K562 (cell line): ENCODE data around the gene KIF6.

ENCODE experiments used
- BCL6 ChIP-seq: fragments of 250-450 bp; sonication (Bioruptor Pico); IDR thresholded peaks from 2 replicates; pipeline ENCODE4 v1.4.0; 2020
- ESRRB ChIP-seq: fragments of 250-450 bp; sonication (Bioruptor Pico); IDR thresholded peaks from 2 replicates; pipeline ENCODE4 v1.5.0; 2020; ENCODE audit warnings: mild to moderate bottlenecking, moderate library complexity, borderline replicate concordance
- FOXM1 ChIP-seq, 2 experiments: fragments of 450-650 bp in 1 of 2; sonication (generic) in 1 of 2; formaldehyde crosslinking in 1 of 2; IDR thresholded peaks; 2 replicates each; pipeline versions ENCODE4 v1.6.1 to v1.9.0; 2017 to 2022; ENCODE audit warnings: low read depth in 2 of 2, mild to moderate bottlenecking in 2 of 2, missing genetic modification reagents in 1 of 2, moderate library complexity in 1 of 2
- HNRNPH1 ChIP-seq: fragments of 200-400 bp; formaldehyde crosslinking; optimal IDR thresholded peaks from 2 replicates; pipeline ENCODE3; 2017; ENCODE audit warnings: low read depth, mild to moderate bottlenecking, low read length, moderate library complexity
- JUND ChIP-seq, 2 experiments: IDR thresholded peaks; 2 replicates in 1 of 2; 3 replicates in 1 of 2; pipeline ENCODE4 v1.6.1; 2011; ENCODE audit warnings: borderline replicate concordance in 2 of 2, low read depth in 2 of 2, low read length in 2 of 2, improper control_type of control experiment in 1 of 2, missing biosample characterization in 1 of 2, missing genetic modification characterization in 1 of 2, missing genetic modification reagents in 1 of 2
- NR2F6 ChIP-seq: fragments of 450-650 bp; formaldehyde crosslinking; IDR thresholded peaks from 2 replicates; pipeline ENCODE4 v1.4.0; 2020; ENCODE audit warnings: mild to moderate bottlenecking
- ZNF274 ChIP-seq: IDR thresholded peaks from 2 replicates; pipeline ENCODE4 v1.6.1; 2011; ENCODE audit warnings: low read depth, mild to moderate bottlenecking, low read length, moderate library complexity, borderline replicate concordance
- ZNF695 ChIP-seq: fragments of 450-650 bp; formaldehyde crosslinking; IDR thresholded peaks from 2 replicates; pipeline ENCODE4 v1.4.0; 2020; ENCODE audit warnings: mild to moderate bottlenecking, moderate library complexity

GRCh38 chr6:39344821-39345280 lies 380.4 kb downstream of the KIF6 start:
- TF ChIP-seq ZNF274: no peak
- no peak for TF ChIP-seq BCL6
- TF ChIP-seq NR2F6 (CRISPR knock-in tag): no peak
- TF ChIP-seq JUND (IDR thresholded peaks at IDR 0.05; ENCODE audit: borderline replicate concordance, low read depth, low read length): no peak
- no peak for TF ChIP-seq JUND (tag; IDR thresholded peaks at IDR 0.05; ENCODE audit: borderline replicate concordance, low read depth, low read length)
- no peak for TF ChIP-seq ZNF695 (CRISPR knock-in tag)
- no peak for TF ChIP-seq ESRRB (CRISPR knock-in tag)
- TF ChIP-seq FOXM1 (IDR thresholded peaks at IDR 0.05; ENCODE audit: low read depth): no peak
- TF ChIP-seq FOXM1 (CRISPR knock-in tag; IDR thresholded peaks at IDR 0.05; ENCODE audit: low read depth): no peak
- no peak for TF ChIP-seq HNRNPH1
